HEK293T (cell line): Measurements from ENCODE around the gene KIF18A.

Experiments used
- ARNT ChIP-seq: fragments of 450-650 bp; IDR thresholded peaks from 2 replicates; pipeline ENCODE4 v1.6.1; 2017; ENCODE audit warnings: mild to moderate bottlenecking
- BHLHE40 ChIP-seq: fragments of 450-650 bp; IDR thresholded peaks from 2 replicates; pipeline ENCODE4 v1.6.1; 2016; ENCODE audit warnings: mild to moderate bottlenecking, moderate library complexity, borderline replicate concordance
- CTBP1 ChIP-seq: fragments of 450-650 bp; IDR thresholded peaks from 2 replicates; pipeline ENCODE4 v1.6.1; 2016; ENCODE audit warnings: borderline replicate concordance
- FOXA1 ChIP-seq: fragments of 450-650 bp; IDR thresholded peaks from 2 replicates; pipeline ENCODE4 v1.6.1; 2016; ENCODE audit warnings: mild to moderate bottlenecking
- FOXK2 ChIP-seq: fragments of 450-650 bp; IDR thresholded peaks from 2 replicates; pipeline ENCODE4 v1.6.1; 2016; ENCODE audit warnings: mild to moderate bottlenecking
- FOXM1 ChIP-seq: fragments of 450-650 bp; IDR thresholded peaks from 2 replicates; pipeline ENCODE4 v1.6.1; 2017; ENCODE audit warnings: mild to moderate bottlenecking, borderline replicate concordance
- HDGF ChIP-seq: fragments of 450-650 bp; IDR thresholded peaks from 2 replicates; pipeline ENCODE4 v1.6.1; 2017; ENCODE audit warnings: antibody characterized with exemption, borderline replicate concordance
- L3MBTL2 ChIP-seq: fragments of 450-650 bp; conservative IDR thresholded peaks from 2 replicates; pipeline ENCODE4 v1.6.1; 2016; ENCODE audit warnings: mild to moderate bottlenecking
- NFRKB ChIP-seq: fragments of 450-650 bp; IDR thresholded peaks from 2 replicates; pipeline ENCODE4 v1.6.1; 2016; ENCODE audit warnings: mild to moderate bottlenecking, moderate library complexity
- SP1 ChIP-seq: fragments of 450-650 bp; IDR thresholded peaks from 2 replicates; pipeline ENCODE4 v1.6.1; 2017
- SUZ12 ChIP-seq: fragments of 450-650 bp; IDR thresholded peaks from 2 replicates; pipeline ENCODE4 v1.6.1; 2016; ENCODE audit warnings: mild to moderate bottlenecking
- ZNF384 ChIP-seq: fragments of 450-650 bp; IDR thresholded peaks from 2 replicates; pipeline ENCODE4 v1.6.1; 2016
- TF ChIP-seq, protein P1 (sequence below): fragments of 450-650 bp; IDR thresholded peaks from 2 replicates; pipeline ENCODE4 v1.6.1; 2016

DNA sequence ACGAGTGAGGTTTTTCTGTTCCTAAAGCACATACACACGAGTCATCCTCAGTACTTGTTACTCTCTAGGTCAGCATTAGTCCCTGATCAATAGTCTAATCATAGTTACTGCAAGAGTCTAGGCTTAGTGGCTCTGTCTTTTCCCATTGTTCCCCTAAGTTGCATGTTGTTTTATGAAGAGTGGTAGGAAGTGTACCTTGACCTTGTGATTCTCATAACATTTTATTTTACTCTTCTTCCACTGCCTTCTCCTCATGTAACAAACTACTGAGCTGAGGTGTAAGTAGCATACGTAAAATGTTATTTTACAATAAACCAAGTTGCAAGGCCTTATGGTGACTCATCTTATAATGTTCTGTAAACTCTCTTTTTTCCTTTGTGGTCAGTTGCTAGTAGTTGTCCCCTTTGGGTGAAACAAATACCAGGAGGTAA is 15.2 kb upstream of the KIF18A start:
- TF ChIP-seq L3MBTL2 (no peak), NFRKB (no peak), SP1 (no peak), FOXK2 (no peak), FOXA1 (no peak), FOXM1 (no peak), SUZ12 (no peak), ZNF384 (no peak), BHLHE40 (no peak), HDGF (no peak), ARNT (no peak), CTBP1 (no peak)
- TF ChIP-seq, protein P1, sequence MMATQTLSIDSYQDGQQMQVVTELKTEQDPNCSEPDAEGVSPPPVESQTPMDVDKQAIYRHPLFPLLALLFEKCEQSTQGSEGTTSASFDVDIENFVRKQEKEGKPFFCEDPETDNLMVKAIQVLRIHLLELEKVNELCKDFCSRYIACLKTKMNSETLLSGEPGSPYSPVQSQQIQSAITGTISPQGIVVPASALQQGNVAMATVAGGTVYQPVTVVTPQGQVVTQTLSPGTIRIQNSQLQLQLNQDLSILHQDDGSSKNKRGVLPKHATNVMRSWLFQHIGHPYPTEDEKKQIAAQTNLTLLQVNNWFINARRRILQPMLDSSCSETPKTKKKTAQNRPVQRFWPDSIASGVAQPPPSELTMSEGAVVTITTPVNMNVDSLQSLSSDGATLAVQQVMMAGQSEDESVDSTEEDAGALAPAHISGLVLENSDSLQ = no peak
